Upper lobe of right lung (tissue), 1 donor: Measurements from ENCODE around the gene NPY. TPM values are rescaled to one million over a fixed set of nuclear protein-coding genes. Genes with fewer than 3 reads are reported as not detected.

Experiments
- ATAC-seq: fragments of 200-7000 bp; cut with Tn5 transposase; one replicate; pipeline ENCODE4 v1.9.1; 2020; ENCODE audit warnings: mild to moderate bottlenecking, moderate library complexity
- DNase-seq: peaks from one replicate; pipeline ENCODE4 v3.0.0-alpha.2; 2020
- H3K27ac ChIP-seq: fragments of 200-600 bp; one replicate; pipeline ENCODE4 v1.8.0; 2022
- H3K27me3 ChIP-seq: fragments of 200-600 bp; one replicate; pipeline ENCODE4 v1.8.0; 2022; ENCODE audit warnings: mild to moderate bottlenecking
- H3K36me3 ChIP-seq: fragments of 200-600 bp; one replicate; pipeline ENCODE4 v1.8.0; 2022
- H3K4me1 ChIP-seq: fragments of 200-600 bp; one replicate; pipeline ENCODE4 v1.8.0; 2022
- H3K4me3 ChIP-seq: fragments of 200-600 bp; one replicate; pipeline ENCODE4 v1.8.0; 2022; ENCODE audit warnings: mild to moderate bottlenecking
- H3K9me3 ChIP-seq: fragments of 200-600 bp; one replicate; pipeline ENCODE4 v1.8.0; 2022
- intact Hi-C: fragments of 100-400 bp; cut with DNase I; formaldehyde crosslinking; loops from one replicate; pipeline ENCODE4 v1.11.0; 2022
- total RNA-seq: library from RNA; stranded (reverse); fragmentation: NEBNext Ultra II Directional; extraction: Animal tissue kit (Norgen Biotek cat#: 25700); gene quantifications from one replicate; pipeline ENCODE4 v1.2.1, GENCODE V29; 2021
- TF ChIP-seq, protein P1 (sequence below): fragments of 200-600 bp; IDR thresholded peaks from one replicate; pipeline ENCODE4 v1.8.0; 2022; ENCODE audit warnings: antibody characterized with exemption
- donor health status: DM: no; HTN: yes; CAD: no; lungs with severe emphysema.

NPY gene
- total RNA-seq, 1 donor from 2014 or later: not detected

GRCh38 chr7:24339575-24339974, 55.6 kb downstream of the NPY start:
- Histone ChIP-seq H3K27me3 (no peaks in the 10 kb centered on the region), H3K9me3 (no peaks in the 10 kb centered on the region), H3K4me1 (no peaks in the 10 kb centered on the region), H3K4me3 (no peak overlapping the region), H3K27ac (no peak overlapping the region), H3K36me3 (no peaks in the 10 kb centered on the region)
- ATAC-seq (no peak), DNase-seq (no peak)
- TF ChIP-seq, protein P1, sequence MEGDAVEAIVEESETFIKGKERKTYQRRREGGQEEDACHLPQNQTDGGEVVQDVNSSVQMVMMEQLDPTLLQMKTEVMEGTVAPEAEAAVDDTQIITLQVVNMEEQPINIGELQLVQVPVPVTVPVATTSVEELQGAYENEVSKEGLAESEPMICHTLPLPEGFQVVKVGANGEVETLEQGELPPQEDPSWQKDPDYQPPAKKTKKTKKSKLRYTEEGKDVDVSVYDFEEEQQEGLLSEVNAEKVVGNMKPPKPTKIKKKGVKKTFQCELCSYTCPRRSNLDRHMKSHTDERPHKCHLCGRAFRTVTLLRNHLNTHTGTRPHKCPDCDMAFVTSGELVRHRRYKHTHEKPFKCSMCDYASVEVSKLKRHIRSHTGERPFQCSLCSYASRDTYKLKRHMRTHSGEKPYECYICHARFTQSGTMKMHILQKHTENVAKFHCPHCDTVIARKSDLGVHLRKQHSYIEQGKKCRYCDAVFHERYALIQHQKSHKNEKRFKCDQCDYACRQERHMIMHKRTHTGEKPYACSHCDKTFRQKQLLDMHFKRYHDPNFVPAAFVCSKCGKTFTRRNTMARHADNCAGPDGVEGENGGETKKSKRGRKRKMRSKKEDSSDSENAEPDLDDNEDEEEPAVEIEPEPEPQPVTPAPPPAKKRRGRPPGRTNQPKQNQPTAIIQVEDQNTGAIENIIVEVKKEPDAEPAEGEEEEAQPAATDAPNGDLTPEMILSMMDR: no peak
- intact Hi-C loops: no loop called here

DNA sequence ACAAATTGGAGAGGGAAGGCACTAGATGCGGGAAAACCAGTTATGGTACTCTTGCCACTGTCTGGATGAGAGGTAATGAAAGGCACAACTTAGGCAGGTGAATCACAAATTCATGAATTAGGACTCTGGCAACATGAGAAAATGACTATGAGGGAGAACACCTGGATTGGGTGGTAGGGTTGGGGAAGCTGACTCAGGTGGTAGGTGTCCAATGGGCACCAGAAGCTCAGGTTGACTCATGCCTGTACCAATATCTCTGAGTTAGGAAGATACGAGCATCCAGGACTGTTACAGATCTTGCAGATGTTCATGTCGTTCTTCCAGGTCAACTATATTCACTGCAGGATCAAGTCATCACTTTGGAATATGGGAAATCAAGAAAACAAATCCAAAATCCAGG, 56.7 kb downstream of the NPY start:
- intact Hi-C loops: no loop called here

More for the DNA sequence above, 56.7 kb downstream of the NPY start:
- H3K4me1 ChIP-seq: no peaks in the 10 kb centered on the region
- no peak overlapping the region for H3K27ac ChIP-seq
- no peaks in the 10 kb centered on the region for H3K36me3 ChIP-seq
- no peaks in the 10 kb centered on the region for H3K9me3 ChIP-seq
- no peaks in the 10 kb centered on the region for H3K27me3 ChIP-seq
- TF ChIP-seq, protein P1: no peak
- no peak for ATAC-seq
- H3K4me3 ChIP-seq: no peak overlapping the region
- no peak for DNase-seq
